Measurements from ENCODE around the gene MEGF9. TPM values are rescaled to one million over a fixed set of nuclear protein-coding genes. Genes with fewer than 3 reads are reported as not detected.

Gene MEGF9
- total RNA-seq, 1 experiment from 2014 or later: 28.4 TPM

GRCh38 chr9:120681121-120681520 lies 33.1 kb downstream of the MEGF9 start:
- DNase-seq (ENCODE audit: low read depth): no peak
- in situ Hi-C loops (cut with HindIII; ENCODE audit: low pct_unique_long_range_greater_than_20kb, low sequenced_read_pairs): no loop called here

- DNase-seq (ENCODE audit: low read depth): no peak
- in situ Hi-C loops (cut with HindIII; ENCODE audit: low pct_unique_long_range_greater_than_20kb, low sequenced_read_pairs): no loop called here
Observed at GRCh38 chr9:120680579-120680978, 33.7 kb downstream of the MEGF9 start.

GRCh38 chr9:120680161-120680560 lies 34.1 kb downstream of the MEGF9 start:
- DNase-seq (ENCODE audit: low read depth): no peak

GRCh38 chr9:120677965-120678364 lies 36.3 kb downstream of the MEGF9 start:
- in situ Hi-C loops (cut with HindIII; ENCODE audit: low pct_unique_long_range_greater_than_20kb, low sequenced_read_pairs): no loop called here
- DNase-seq (ENCODE audit: low read depth): no peak

More at GRCh38 chr9:120680161-120680560, 34.1 kb downstream of the MEGF9 start:
- in situ Hi-C loops (cut with HindIII; ENCODE audit: low pct_unique_long_range_greater_than_20kb, low sequenced_read_pairs): no loop called here

- DNase-seq (ENCODE audit: low read depth): no peak
- in situ Hi-C loops (cut with HindIII; ENCODE audit: low pct_unique_long_range_greater_than_20kb, low sequenced_read_pairs): no loop called here
Observed at GRCh38 chr9:120676767-120677402, 37.4 kb downstream of the MEGF9 start.

- in situ Hi-C loops (cut with HindIII; ENCODE audit: low pct_unique_long_range_greater_than_20kb, low sequenced_read_pairs): no loop called here
- no peak for DNase-seq (ENCODE audit: low read depth)
Observed at GRCh38 chr9:120668399-120668798, 45.9 kb downstream of the MEGF9 start.

GRCh38 chr9:120663950-120664349 lies 50.3 kb downstream of the MEGF9 start:
- in situ Hi-C loops (cut with HindIII; ENCODE audit: low pct_unique_long_range_greater_than_20kb, low sequenced_read_pairs): no loop called here
- DNase-seq (ENCODE audit: low read depth): no peak

GRCh38 chr9:120663380-120663779 lies 50.9 kb downstream of the MEGF9 start:
- no peak for DNase-seq (ENCODE audit: low read depth)
- in situ Hi-C loops (cut with HindIII; ENCODE audit: low pct_unique_long_range_greater_than_20kb, low sequenced_read_pairs): no loop called here

GRCh38 chr9:120662513-120662912 lies 51.8 kb downstream of the MEGF9 start:
- DNase-seq (ENCODE audit: low read depth): no peak
- in situ Hi-C loops (cut with HindIII; ENCODE audit: low pct_unique_long_range_greater_than_20kb, low sequenced_read_pairs): no loop called here

- no peak for DNase-seq (ENCODE audit: low read depth)
- in situ Hi-C loops (cut with HindIII; ENCODE audit: low pct_unique_long_range_greater_than_20kb, low sequenced_read_pairs): no loop called here
Observed at GRCh38 chr9:120659676-120660075, 54.6 kb downstream of the MEGF9 start.

- in situ Hi-C loops (cut with HindIII; ENCODE audit: low pct_unique_long_range_greater_than_20kb, low sequenced_read_pairs): no loop called here
- no peak for DNase-seq (ENCODE audit: low read depth)
Observed at GRCh38 chr9:120659209-120659608, 55.1 kb downstream of the MEGF9 start.

GRCh38 chr9:120655005-120655622 lies 59.2 kb downstream of the MEGF9 start:
- in situ Hi-C loops (cut with HindIII; ENCODE audit: low pct_unique_long_range_greater_than_20kb, low sequenced_read_pairs): no loop called here
- no peak for DNase-seq (ENCODE audit: low read depth)

GRCh38 chr9:120654272-120654671 lies 60.0 kb downstream of the MEGF9 start:
- in situ Hi-C loops (cut with HindIII; ENCODE audit: low pct_unique_long_range_greater_than_20kb, low sequenced_read_pairs): no loop called here
- DNase-seq (ENCODE audit: low read depth): no peak

GRCh38 chr9:120653762-120654161 lies 60.5 kb downstream of the MEGF9 start:
- DNase-seq (ENCODE audit: low read depth): no peak
- in situ Hi-C loops (cut with HindIII; ENCODE audit: low pct_unique_long_range_greater_than_20kb, low sequenced_read_pairs): no loop called here

- in situ Hi-C loops (cut with HindIII; ENCODE audit: low pct_unique_long_range_greater_than_20kb, low sequenced_read_pairs): no loop called here
- no peak for DNase-seq (ENCODE audit: low read depth)
Observed at GRCh38 chr9:120652934-120653333, 61.3 kb downstream of the MEGF9 start.

GRCh38 chr9:120650352-120650751 lies 63.9 kb downstream of the MEGF9 start:
- DNase-seq (ENCODE audit: low read depth): no peak
- in situ Hi-C loops (cut with HindIII; ENCODE audit: low pct_unique_long_range_greater_than_20kb, low sequenced_read_pairs): no loop called here

GRCh38 chr9:120648581-120649197 lies 65.6 kb downstream of the MEGF9 start:
- in situ Hi-C loops (cut with HindIII; ENCODE audit: low pct_unique_long_range_greater_than_20kb, low sequenced_read_pairs): no loop called here
- no peak for DNase-seq (ENCODE audit: low read depth)

GRCh38 chr9:120646948-120647347 lies 67.3 kb downstream of the MEGF9 start:
- in situ Hi-C loops (cut with HindIII; ENCODE audit: low pct_unique_long_range_greater_than_20kb, low sequenced_read_pairs): no loop called here
- DNase-seq (ENCODE audit: low read depth): no peak

- in situ Hi-C loops (cut with HindIII; ENCODE audit: low pct_unique_long_range_greater_than_20kb, low sequenced_read_pairs): no loop called here
- no peak for DNase-seq (ENCODE audit: low read depth)
Observed at GRCh38 chr9:120645760-120646159, 68.5 kb downstream of the MEGF9 start.

- DNase-seq (ENCODE audit: low read depth): no peak
- in situ Hi-C loops (cut with HindIII; ENCODE audit: low pct_unique_long_range_greater_than_20kb, low sequenced_read_pairs): no loop called here
Observed at GRCh38 chr9:120643061-120643460, 71.2 kb downstream of the MEGF9 start.
